ENCODE results near the gene STEAP1B. TPM values are rescaled to one million over a fixed set of nuclear protein-coding genes. Genes with fewer than 3 reads are reported as not detected.
A peak's percentile ranks its signal among the peaks of the same experiment; 100 is the strongest.

The STEAP1B gene
- total and polyA plus RNA-seq, 2 donors (not counting 3 experiments of a cell fraction or from before 2014, with no cell fraction given) = 32.2 to 46.1 TPM

GRCh38 chr7:22418251-22419046 is 81.5 kb downstream of the STEAP1B start:
- H3K9me1 ChIP-seq (replicated peaks; ENCODE audit: control insufficient read depth, extremely low read depth, insufficient read depth, low read length) = no peaks in the 10 kb centered on the region
- DNase-seq (ENCODE audit: low read depth, low spot score) (peak; percentile 94), FAIRE-seq (peak; percentile 81)
- ChIA-PET CTCF (interaction anchor here (0.9 to 1.5 kb wide), 6 partner anchors 10 to 308 kb away, joined by 3 to 6 read pairs (median 4); no protein-coding TSS in a partner anchor), POLR2A (interaction anchor here (1.0 to 1.4 kb wide), 2 partner anchors 25 to 27 kb away, joined by 5 to 6 read pairs; no protein-coding TSS in a partner anchor)
- peaks cover 26% of the 10 kb centered on the region for H3K4me1 ChIP-seq (ENCODE audit: control insufficient read depth, extremely low read depth, insufficient read depth, low read length)
- H3K36me3 ChIP-seq (ENCODE audit: control insufficient read depth in 2 of 2, extremely low read depth in 1 of 2, insufficient read depth in 2 of 2, low read length in 2 of 2) = no peaks in the 10 kb centered on the region
- H3K27me3 ChIP-seq (ENCODE audit: control insufficient read depth in 2 of 2, insufficient read depth in 2 of 2, low read length in 2 of 2) = no peaks in the 10 kb centered on the region
- H3K79me2 ChIP-seq (ENCODE audit: control insufficient read depth, insufficient read depth, low read length) = no peaks in the 10 kb centered on the region
- H4K20me1 ChIP-seq (replicated peaks; ENCODE audit: control insufficient read depth, extremely low read depth, insufficient read depth, low read length) = no peaks in the 10 kb centered on the region
- TF ChIP-seq MYC (IDR thresholded peaks at IDR 0.05; ENCODE audit: low read depth, low read length) = no peak
- peak; percentile 57 for TF ChIP-seq FOS (IDR thresholded peaks at IDR 0.05; ENCODE audit: borderline replicate concordance, insufficient read depth, low read length)
- peak; percentile 69 for TF ChIP-seq POLR2AphosphoS5 (IDR thresholded peaks at IDR 0.05; ENCODE audit: insufficient read depth, low read depth, low read length)
- TF ChIP-seq, protein P1, sequence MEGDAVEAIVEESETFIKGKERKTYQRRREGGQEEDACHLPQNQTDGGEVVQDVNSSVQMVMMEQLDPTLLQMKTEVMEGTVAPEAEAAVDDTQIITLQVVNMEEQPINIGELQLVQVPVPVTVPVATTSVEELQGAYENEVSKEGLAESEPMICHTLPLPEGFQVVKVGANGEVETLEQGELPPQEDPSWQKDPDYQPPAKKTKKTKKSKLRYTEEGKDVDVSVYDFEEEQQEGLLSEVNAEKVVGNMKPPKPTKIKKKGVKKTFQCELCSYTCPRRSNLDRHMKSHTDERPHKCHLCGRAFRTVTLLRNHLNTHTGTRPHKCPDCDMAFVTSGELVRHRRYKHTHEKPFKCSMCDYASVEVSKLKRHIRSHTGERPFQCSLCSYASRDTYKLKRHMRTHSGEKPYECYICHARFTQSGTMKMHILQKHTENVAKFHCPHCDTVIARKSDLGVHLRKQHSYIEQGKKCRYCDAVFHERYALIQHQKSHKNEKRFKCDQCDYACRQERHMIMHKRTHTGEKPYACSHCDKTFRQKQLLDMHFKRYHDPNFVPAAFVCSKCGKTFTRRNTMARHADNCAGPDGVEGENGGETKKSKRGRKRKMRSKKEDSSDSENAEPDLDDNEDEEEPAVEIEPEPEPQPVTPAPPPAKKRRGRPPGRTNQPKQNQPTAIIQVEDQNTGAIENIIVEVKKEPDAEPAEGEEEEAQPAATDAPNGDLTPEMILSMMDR (IDR thresholded peaks at IDR 0.05; ENCODE audit: extremely low read depth in 1 of 2, insufficient read depth in 1 of 2, low read depth in 1 of 2, low read length in 2 of 2) = no peak
- TF ChIP-seq, protein P2, sequence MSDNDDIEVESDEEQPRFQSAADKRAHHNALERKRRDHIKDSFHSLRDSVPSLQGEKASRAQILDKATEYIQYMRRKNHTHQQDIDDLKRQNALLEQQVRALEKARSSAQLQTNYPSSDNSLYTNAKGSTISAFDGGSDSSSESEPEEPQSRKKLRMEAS (IDR thresholded peaks at IDR 0.05; ENCODE audit: insufficient read depth, insufficient read length) = no peak
- TF ChIP-seq EZH2 (IDR thresholded peaks at IDR 0.05; ENCODE audit: borderline replicate concordance, low read depth, low read length, severe bottlenecking) = no peak
- TF ChIP-seq GATA2 (IDR thresholded peaks at IDR 0.05; ENCODE audit: insufficient read depth, insufficient read length, low read depth, low read length) = peak; percentile 67
- no peak for TF ChIP-seq POLR2A (IDR thresholded peaks at IDR 0.05; ENCODE audit: low read depth, low read length)
- peak; percentile 75 for TF ChIP-seq JUN (IDR thresholded peaks at IDR 0.05; ENCODE audit: borderline replicate concordance, insufficient read depth, insufficient read length, low read depth)
- no peaks in the 10 kb centered on the region for H3K9me3 ChIP-seq (replicated peaks; ENCODE audit: control insufficient read depth, insufficient read depth, low read length)
- intact Hi-C loops (cut with micrococcal nuclease) = loop anchor here (1.0 kb wide), 2 partner anchors 16 to 27 kb away; no protein-coding TSS in a partner anchor
- no peak overlapping the region for H2AFZ ChIP-seq (ENCODE audit: low read depth, low read length)
- peak overlapping the region; percentile 53 for H3K9ac ChIP-seq (replicated peaks; ENCODE audit: extremely low read depth, insufficient read depth, low read length)
- peak overlapping the region; percentile 43 for H3K4me2 ChIP-seq (ENCODE audit: insufficient read depth, low read length)
- H3K4me3 ChIP-seq (replicated peaks in 1 of 3; ENCODE audit: insufficient read depth in 1 of 3, low read depth in 1 of 3, low read length in 3 of 3) = no peak overlapping the region
- dilution Hi-C loops (cut with MboI; ENCODE audit: extremely low pct_ligation_motif_present, low sequenced_read_pairs) = no loop called here
- BruUV-seq (replicated peaks) = TSS peak; percentile 52
- peak overlapping the region; percentile 96 for H3K27ac ChIP-seq (ENCODE audit: insufficient read depth, low read depth, low read length)
